GM12892 (cell line): ENCODE measurements around the gene NDUFA5.

Experiments
- POLR2A ChIP-seq: IDR thresholded peaks from 2 replicates; pipeline ENCODE4 v1.6.1; 2011; ENCODE audit warnings: low read depth, low read length, control low read depth
- POLR2AphosphoS5 ChIP-seq: IDR thresholded peaks from 2 replicates; pipeline ENCODE4 v1.6.1; 2011; ENCODE audit warnings: low read depth, low read length, control low read depth

- TF ChIP-seq POLR2AphosphoS5 (no peak), POLR2A (no peak)
Measured at GRCh38 chr7:123535517-123535916, 22.1 kb downstream of the NDUFA5 start.
